Vagina (tissue), 2 donors: ENCODE measurements around the gene GMEB2. TPM values are rescaled to one million over a fixed set of nuclear protein-coding genes. Genes with fewer than 3 reads are reported as not detected.
A peak's percentile ranks its signal among the peaks of the same experiment; 100 is the strongest.

ENCODE experiments used
- DNase-seq, 2 donors: peaks; one replicate each; pipeline ENCODE4 v3.0.0-alpha.2; 2017; ENCODE audit errors: extremely low spot score in 2 of 2
- H3K27ac ChIP-seq: fragments of 200-600 bp; sonication (generic); one replicate; pipeline ENCODE4 v1.5.1; 2019
- H3K27me3 ChIP-seq: fragments of 200-600 bp; sonication (generic); one replicate; pipeline ENCODE4 v1.5.1; 2019
- H3K36me3 ChIP-seq, 2 donors: fragments of 200-600 bp; sonication (generic); one replicate each; pipeline ENCODE4 v1.5.1; 2017 to 2019
- H3K4me1 ChIP-seq: fragments of 200-600 bp; sonication (generic); one replicate; pipeline ENCODE4 v1.5.1; 2019
- H3K4me3 ChIP-seq, 2 donors: fragments of 200-600 bp; sonication (generic); 1 replicate in 1 of 2; 2 replicates in 1 of 2; pipeline ENCODE4 v1.5.1; 2016 to 2019
- H3K9me3 ChIP-seq: fragments of 200-600 bp; sonication (generic); one replicate; pipeline ENCODE4 v1.5.1; 2019
- POLR2A ChIP-seq, 2 donors: fragments of 450-650 bp; IDR thresholded peaks; one replicate each; pipeline ENCODE4 v1.6.1; 2017; ENCODE audit warnings: antibody characterized with exemption in 2 of 2, mild to moderate bottlenecking in 2 of 2, moderate library complexity in 2 of 2
- POLR2AphosphoS5 ChIP-seq, 2 donors: sonication (generic); formaldehyde crosslinking; IDR thresholded peaks; one replicate each; pipeline ENCODE4 v1.9.0; 2017; ENCODE audit warnings: antibody characterized with exemption in 2 of 2, mild to moderate bottlenecking in 2 of 2, low read depth in 1 of 2; ENCODE audit not compliant: insufficient read depth in 1 of 2
- intact Hi-C: fragments of 100-400 bp; cut with DNase I; formaldehyde crosslinking; loops from one replicate; pipeline ENCODE4 v1.15.1; 2023
- total RNA-seq: library from RNA; depleted of rRNA; stranded (reverse); fragments of >200 nt; gene quantifications from one replicate; pipeline ENCODE4 v1.2.3, GENCODE V29; 2016
- TF ChIP-seq, protein P1 (sequence below), 3 experiments: fragments of 450-650 bp in 2 of 3; fragments of 200-600 bp in 1 of 3; sonication (generic) in 1 of 3; IDR thresholded peaks; one replicate each; pipeline ENCODE4 v1.5.1; 2017 to 2019; ENCODE audit warnings: antibody characterized with exemption in 3 of 3, mild to moderate bottlenecking in 2 of 3, moderate library complexity in 2 of 3

Gene GMEB2
- total RNA-seq, 1 donor from 2014 or later = 11.3 TPM

DNA sequence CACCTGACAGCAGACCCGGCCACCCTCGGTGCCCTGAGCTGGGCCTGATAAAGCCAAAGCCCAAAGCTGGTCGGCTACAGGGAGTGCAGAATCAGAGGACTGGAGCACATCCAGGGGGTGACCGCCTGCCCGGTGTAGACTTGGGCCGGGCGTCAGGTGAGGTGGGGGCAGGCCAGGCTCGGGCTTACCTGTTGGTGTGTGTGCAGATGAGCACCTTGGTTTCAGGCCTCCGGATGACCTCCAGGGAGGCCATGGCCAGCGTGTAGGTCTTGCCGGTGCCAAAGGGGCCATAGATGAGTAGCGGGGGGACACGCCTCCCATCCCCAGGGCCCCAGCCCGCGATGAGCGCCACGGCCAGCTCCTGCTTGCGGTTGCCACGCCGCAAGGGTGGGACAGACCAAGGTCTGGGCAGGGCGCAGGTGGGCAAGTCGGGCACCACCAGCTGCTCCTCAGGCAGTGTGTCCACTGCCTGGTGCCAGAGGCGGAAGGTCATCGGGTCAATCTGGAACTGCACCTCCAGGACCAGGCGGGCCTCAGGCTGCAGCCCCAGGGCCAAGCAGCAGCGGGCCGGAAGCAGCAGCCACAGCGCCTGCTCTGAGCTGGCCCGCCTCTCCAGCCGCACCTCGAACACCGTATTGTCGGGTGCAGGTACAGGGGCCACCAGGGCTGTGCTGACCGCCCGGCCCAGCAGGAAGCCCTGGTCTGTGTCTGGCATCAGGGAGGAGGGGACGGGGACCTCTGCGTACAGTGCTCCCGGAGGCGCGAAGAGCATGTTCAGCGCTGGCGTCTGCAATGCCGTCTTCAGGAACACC, 58.5 kb downstream of the GMEB2 start:
- Histone ChIP-seq H3K9me3 (no peaks in the 10 kb centered on the region), H3K36me3 (peaks cover 0 to 10% of the 10 kb centered on the region in 2 donors), H3K4me3 (peak overlapping the region in 1 of 2 donors; percentile 13), H3K27ac (no peak overlapping the region), H3K4me1 (peaks cover 10% of the 10 kb centered on the region), H3K27me3 (no peaks in the 10 kb centered on the region)
- intact Hi-C loops = no loop called here
- no peak for TF ChIP-seq POLR2AphosphoS5 (IDR thresholded peaks at IDR 0.05; ENCODE audit: insufficient read depth in 1 of 2, low read depth in 1 of 2)
- no peak for TF ChIP-seq POLR2A (IDR thresholded peaks at IDR 0.05)
- TF ChIP-seq, protein P1, sequence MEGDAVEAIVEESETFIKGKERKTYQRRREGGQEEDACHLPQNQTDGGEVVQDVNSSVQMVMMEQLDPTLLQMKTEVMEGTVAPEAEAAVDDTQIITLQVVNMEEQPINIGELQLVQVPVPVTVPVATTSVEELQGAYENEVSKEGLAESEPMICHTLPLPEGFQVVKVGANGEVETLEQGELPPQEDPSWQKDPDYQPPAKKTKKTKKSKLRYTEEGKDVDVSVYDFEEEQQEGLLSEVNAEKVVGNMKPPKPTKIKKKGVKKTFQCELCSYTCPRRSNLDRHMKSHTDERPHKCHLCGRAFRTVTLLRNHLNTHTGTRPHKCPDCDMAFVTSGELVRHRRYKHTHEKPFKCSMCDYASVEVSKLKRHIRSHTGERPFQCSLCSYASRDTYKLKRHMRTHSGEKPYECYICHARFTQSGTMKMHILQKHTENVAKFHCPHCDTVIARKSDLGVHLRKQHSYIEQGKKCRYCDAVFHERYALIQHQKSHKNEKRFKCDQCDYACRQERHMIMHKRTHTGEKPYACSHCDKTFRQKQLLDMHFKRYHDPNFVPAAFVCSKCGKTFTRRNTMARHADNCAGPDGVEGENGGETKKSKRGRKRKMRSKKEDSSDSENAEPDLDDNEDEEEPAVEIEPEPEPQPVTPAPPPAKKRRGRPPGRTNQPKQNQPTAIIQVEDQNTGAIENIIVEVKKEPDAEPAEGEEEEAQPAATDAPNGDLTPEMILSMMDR (IDR thresholded peaks at IDR 0.05) = no peak
- no peak for DNase-seq

DNA sequence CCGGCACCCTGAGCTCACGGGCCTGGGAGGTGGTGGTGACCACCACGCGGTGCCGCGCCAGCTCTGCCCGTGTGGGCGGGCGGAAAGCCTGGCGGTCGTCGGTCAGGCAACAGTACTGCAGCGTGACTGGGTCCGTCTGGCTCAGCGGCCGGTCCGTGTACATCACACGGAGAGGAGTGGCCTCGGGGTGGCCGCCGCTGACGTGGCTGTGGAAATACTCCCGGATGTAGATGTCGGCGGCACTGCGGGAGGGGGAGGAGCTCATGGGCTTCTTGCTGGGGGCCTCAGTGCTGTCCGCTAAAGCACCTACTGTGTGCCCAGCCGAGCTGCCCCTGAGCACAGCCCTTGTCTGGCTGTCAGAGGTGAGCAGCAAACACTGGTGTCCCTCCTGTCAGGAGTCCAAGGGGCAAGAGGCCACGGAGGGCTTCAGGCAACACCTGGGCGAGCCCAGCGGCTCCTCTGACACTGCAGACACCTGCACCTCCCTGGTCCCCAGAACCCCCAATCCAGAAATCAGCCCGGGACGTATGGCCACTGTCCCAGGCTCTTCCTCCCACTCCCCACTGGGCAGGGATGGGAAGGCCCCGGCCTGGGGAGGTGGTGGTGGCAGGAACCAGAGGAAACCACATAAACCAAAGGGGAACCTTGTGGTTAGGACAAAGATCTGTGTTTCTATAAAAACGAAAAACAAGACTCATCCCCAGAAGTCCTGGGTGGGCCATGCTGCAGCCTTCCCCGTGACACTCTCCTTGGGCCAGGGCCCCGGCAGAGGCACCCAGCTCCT, 59.3 kb downstream of the GMEB2 start:
- Histone ChIP-seq H3K36me3 (peaks cover 0 to 18% of the 10 kb centered on the region in 2 donors), H3K4me3 (peak overlapping the region in 1 of 2 donors; percentile 13), H3K27me3 (no peaks in the 10 kb centered on the region), H3K27ac (no peak overlapping the region), H3K9me3 (no peaks in the 10 kb centered on the region), H3K4me1 (peaks cover 2% of the 10 kb centered on the region)
- no peak for DNase-seq
- intact Hi-C loops = no loop called here
- no peak for TF ChIP-seq POLR2A (IDR thresholded peaks at IDR 0.05)
- TF ChIP-seq, protein P1 (IDR thresholded peaks at IDR 0.05) = no peak
- TF ChIP-seq POLR2AphosphoS5 (IDR thresholded peaks at IDR 0.05; ENCODE audit: insufficient read depth in 1 of 2, low read depth in 1 of 2) = no peak

GRCh38 chr20:63567136-63567385, 59.8 kb downstream of the GMEB2 start:
- H3K4me3 ChIP-seq = no peak overlapping the region
- no peaks in the 10 kb centered on the region for H3K27me3 ChIP-seq
- peaks cover 0 to 23% of the 10 kb centered on the region in 2 donors for H3K36me3 ChIP-seq
- intact Hi-C loops = no loop called here
- no peak for TF ChIP-seq POLR2A (IDR thresholded peaks at IDR 0.05)
- TF ChIP-seq, protein P1 (IDR thresholded peaks at IDR 0.05) = no peak
- TF ChIP-seq POLR2AphosphoS5 (IDR thresholded peaks at IDR 0.05; ENCODE audit: insufficient read depth in 1 of 2, low read depth in 1 of 2) = no peak
- no peak for DNase-seq
- H3K27ac ChIP-seq = no peak overlapping the region
- no peaks in the 10 kb centered on the region for H3K9me3 ChIP-seq
- no peaks in the 10 kb centered on the region for H3K4me1 ChIP-seq

DNA sequence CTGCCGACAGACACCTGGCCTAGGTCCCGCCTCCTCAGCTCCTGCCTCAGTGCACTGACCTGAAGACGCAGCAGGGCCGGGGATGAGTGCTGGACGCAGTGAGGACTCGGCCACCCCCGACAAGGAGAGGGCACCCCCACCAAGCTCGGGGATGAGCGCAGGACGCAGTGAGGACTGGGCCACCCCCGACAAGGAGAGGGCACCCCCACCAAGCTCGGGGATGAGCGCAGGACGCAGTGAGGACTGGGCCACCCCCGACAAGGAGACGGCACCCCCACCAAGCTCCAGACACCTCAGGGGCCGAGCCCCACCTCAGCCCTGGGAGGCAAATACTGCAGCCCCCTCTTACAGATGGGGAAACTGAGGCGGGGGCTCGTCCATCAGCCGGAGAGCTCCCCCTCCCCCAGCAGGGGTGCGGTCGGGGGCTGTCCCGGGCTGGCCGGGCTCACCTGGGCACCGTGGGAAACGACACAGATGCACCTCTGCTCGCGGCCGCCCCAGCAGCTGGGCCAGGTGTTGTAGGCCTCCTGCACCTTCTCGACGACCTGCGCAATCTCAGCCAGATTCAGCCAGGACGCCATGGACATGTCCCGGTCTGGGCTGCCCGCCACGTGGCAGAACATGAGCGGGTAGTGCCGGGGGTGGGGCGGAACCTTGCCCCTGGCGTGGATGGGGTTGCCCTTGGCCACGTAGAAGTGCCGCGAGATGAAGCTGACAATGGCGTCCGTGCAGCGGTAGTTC, 60.3 kb downstream of the GMEB2 start:
- intact Hi-C loops = no loop called here
- DNase-seq = no peak
- Histone ChIP-seq H3K4me1 (no peaks in the 10 kb centered on the region), H3K9me3 (no peaks in the 10 kb centered on the region), H3K36me3 (peaks cover 0 to 28% of the 10 kb centered on the region in 2 donors), H3K4me3 (no peak overlapping the region), H3K27me3 (no peaks in the 10 kb centered on the region), H3K27ac (no peak overlapping the region)
- TF ChIP-seq, protein P1 (IDR thresholded peaks at IDR 0.05) = no peak
- no peak for TF ChIP-seq POLR2A (IDR thresholded peaks at IDR 0.05)
- no peak for TF ChIP-seq POLR2AphosphoS5 (IDR thresholded peaks at IDR 0.05; ENCODE audit: insufficient read depth in 1 of 2, low read depth in 1 of 2)
